Mesendoderm (in vitro differentiated cells): Measurements from ENCODE around the gene DAPK1.

ENCODE experiments used
- DNase-seq: peaks from one replicate; pipeline ENCODE4 v3.0.0; 2013
- H2AK5ac ChIP-seq: 2 replicates; pipeline ENCODE4 v1.6.1; 2013; ENCODE audit warnings: low read length, inconsistent platforms
- H2BK120ac ChIP-seq: 2 replicates; pipeline ENCODE4 v1.6.1; 2013; ENCODE audit warnings: low read depth, mild to moderate bottlenecking, low read length, moderate library complexity, mixed read lengths
- H2BK15ac ChIP-seq: replicated peaks from 2 replicates; pipeline ENCODE4 v1.6.1; 2013; ENCODE audit warnings: low read depth, mild to moderate bottlenecking, moderate library complexity
- H2BK5ac ChIP-seq: 2 replicates; pipeline ENCODE4 v1.6.1; 2013; ENCODE audit warnings: low read length, inconsistent platforms
- H3K18ac ChIP-seq: 2 replicates; pipeline ENCODE4 v1.6.1; 2013; ENCODE audit warnings: mild to moderate bottlenecking, low read length, mixed read lengths
- H3K23ac ChIP-seq: one replicate; pipeline ENCODE4 v1.6.1; 2013; ENCODE audit warnings: low read length
- H3K27ac ChIP-seq: 2 replicates; pipeline ENCODE4 v1.5.1; 2013; ENCODE audit warnings: low read depth, mild to moderate bottlenecking, inconsistent platforms, low read length, moderate library complexity
- H3K27me3 ChIP-seq: 2 replicates; pipeline ENCODE4 v1.6.1; 2013; ENCODE audit warnings: low read length, control low read depth, mild to moderate bottlenecking, inconsistent platforms; ENCODE audit not compliant: insufficient read depth, poor library complexity
- H3K36me3 ChIP-seq: 2 replicates; pipeline ENCODE4 v1.6.1; 2013; ENCODE audit warnings: low read length, inconsistent platforms; ENCODE audit not compliant: control insufficient read depth, insufficient read depth
- H3K4ac ChIP-seq: one replicate; pipeline ENCODE4 v1.6.1; 2013; ENCODE audit warnings: low read depth, mild to moderate bottlenecking, low read length, moderate library complexity
- H3K4me1 ChIP-seq: 2 replicates; pipeline ENCODE4 v1.6.1; 2013; ENCODE audit warnings: low read depth, low read length, inconsistent platforms; ENCODE audit not compliant: control insufficient read depth
- H3K4me2 ChIP-seq: 2 replicates; pipeline ENCODE4 v1.6.1; 2013; ENCODE audit warnings: low read length
- H3K4me3 ChIP-seq: 2 replicates; pipeline ENCODE4 v1.5.1; 2013; ENCODE audit warnings: mild to moderate bottlenecking, low read length
- H3K56ac ChIP-seq: one replicate; pipeline ENCODE4 v1.6.1; 2013; ENCODE audit warnings: low read length
- H3K79me1 ChIP-seq: 2 replicates; pipeline ENCODE4 v1.6.1; 2013; ENCODE audit warnings: low read length, inconsistent platforms
- H3K79me2 ChIP-seq: 2 replicates; pipeline ENCODE4 v1.6.1; 2013; ENCODE audit warnings: mild to moderate bottlenecking, low read length; ENCODE audit not compliant: control insufficient read depth, insufficient read depth
- H3K9ac ChIP-seq: 2 replicates; pipeline ENCODE4 v1.6.1; 2013; ENCODE audit warnings: low read length, inconsistent platforms
- H4K5ac ChIP-seq: one replicate; pipeline ENCODE4 v1.6.1; 2013; ENCODE audit warnings: low read length
- H4K8ac ChIP-seq: one replicate; pipeline ENCODE4 v1.6.1; 2013; ENCODE audit warnings: low read depth, mild to moderate bottlenecking, control low read depth, low read length, moderate library complexity
- WGBS: extraction: QIAGEN DNeasy Blood & Tissue Kit; methylation state at CpG from one replicate; pipeline ENCODE4 v1.1.7; 2013; ENCODE audit warnings: low lambda C conversion rate, missing lambda C conversion rate; ENCODE audit not compliant: insufficient coverage; ENCODE audit errors: extremely low coverage; 5-methylcytosine and 5-hydroxymethylcytosine counted together

Gene DAPK1

GRCh38 chr9:87643778-87644570, 146.3 kb downstream of the DAPK1 start:
- H3K18ac ChIP-seq: no peak overlapping the region
- peak overlapping the region; percentile 27 for H3K27ac ChIP-seq
- H3K56ac ChIP-seq: peak overlapping the region; percentile 17
- H2AK5ac ChIP-seq: no peak overlapping the region
- no CpG with 5 or more reads among the region's 9 CpGs for WGBS
- H3K4ac ChIP-seq: no peak overlapping the region
- H4K8ac ChIP-seq: no peak overlapping the region
- H3K79me2 ChIP-seq: no peaks in the 10 kb centered on the region
- peaks cover 7% of the 10 kb centered on the region for H3K36me3 ChIP-seq
- no peak overlapping the region for H2BK120ac ChIP-seq
- no peak overlapping the region for H3K9ac ChIP-seq
- no peak overlapping the region for H4K5ac ChIP-seq
- no peak overlapping the region for H2BK5ac ChIP-seq
- H3K23ac ChIP-seq: no peak overlapping the region
- H3K4me2 ChIP-seq: no peak overlapping the region
- H3K4me1 ChIP-seq: no peaks in the 10 kb centered on the region
- no peak overlapping the region for H2BK15ac ChIP-seq
- no peaks in the 10 kb centered on the region for H3K27me3 ChIP-seq
- no peak overlapping the region for H3K4me3 ChIP-seq
- no peaks in the 10 kb centered on the region for H3K79me1 ChIP-seq
- DNase-seq: peak; percentile 38

DNA sequence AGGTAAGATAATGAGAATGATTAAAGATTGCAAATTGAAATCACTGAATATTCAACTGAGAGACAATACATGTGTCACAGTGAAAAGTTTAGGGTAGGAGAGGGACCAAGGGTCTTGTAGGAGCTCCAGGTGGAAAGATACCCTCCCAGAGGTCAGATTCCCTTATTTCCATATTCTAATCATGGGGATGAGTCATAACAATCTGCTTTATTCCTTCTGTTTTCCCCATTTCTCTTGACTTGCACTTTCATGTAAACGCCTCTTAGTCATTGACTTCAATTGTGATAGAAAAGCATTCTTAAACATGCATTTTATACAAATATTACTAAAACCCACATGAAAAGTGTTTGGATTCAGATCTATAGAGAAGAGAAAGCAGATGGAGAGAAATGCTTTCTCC, 147.0 kb downstream of the DAPK1 start:
- no CpG with 5 or more reads among the region's 1 CpG for whole genome bisulfite sequencing
- Histone ChIP-seq H2BK120ac (no peak overlapping the region), H3K4ac (no peak overlapping the region), H4K8ac (no peak overlapping the region), H2BK15ac (no peak overlapping the region), H3K79me1 (no peaks in the 10 kb centered on the region), H2BK5ac (no peak overlapping the region), H3K36me3 (peaks cover 10% of the 10 kb centered on the region), H2AK5ac (no peak overlapping the region), H3K27me3 (no peaks in the 10 kb centered on the region), H3K79me2 (no peaks in the 10 kb centered on the region), H3K18ac (no peak overlapping the region), H3K9ac (no peak overlapping the region), H3K23ac (no peak overlapping the region), H3K4me2 (no peak overlapping the region), H3K27ac (no peak overlapping the region), H4K5ac (no peak overlapping the region), H3K56ac (no peak overlapping the region), H3K4me3 (no peak overlapping the region), H3K4me1 (no peaks in the 10 kb centered on the region)
- peak; percentile 30 for DNase-seq

DNA sequence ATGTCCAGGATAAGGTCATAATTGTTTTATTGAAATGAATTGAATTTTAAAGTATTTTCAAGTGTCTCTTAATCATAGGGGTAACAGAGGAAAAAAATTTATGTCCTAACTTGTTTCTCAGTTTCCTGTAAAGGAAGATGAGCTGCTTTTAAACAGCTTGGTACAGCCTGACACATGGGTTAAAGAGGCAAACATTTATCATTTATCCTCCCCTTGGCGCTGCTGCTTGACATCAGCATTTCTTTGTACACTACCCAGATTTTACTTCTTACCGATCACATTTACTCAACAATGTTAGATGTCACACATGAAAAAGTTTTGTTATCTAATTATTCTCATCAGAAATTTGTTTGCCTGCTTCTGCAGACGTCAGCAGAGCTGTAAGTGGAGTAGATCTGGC, 148.9 kb downstream of the DAPK1 start:
- H4K5ac ChIP-seq: no peak overlapping the region
- no peaks in the 10 kb centered on the region for H3K79me2 ChIP-seq
- H4K8ac ChIP-seq: no peak overlapping the region
- H3K9ac ChIP-seq: no peak overlapping the region
- H3K56ac ChIP-seq: no peak overlapping the region
- H3K4me3 ChIP-seq: no peak overlapping the region
- no peak overlapping the region for H2AK5ac ChIP-seq
- DNase-seq: no peak
- H3K27me3 ChIP-seq: no peaks in the 10 kb centered on the region
- no CpG with 5 or more reads among the region's 3 CpGs for WGBS
- no peak overlapping the region for H3K23ac ChIP-seq
- H2BK15ac ChIP-seq: no peak overlapping the region
- no peaks in the 10 kb centered on the region for H3K4me1 ChIP-seq
- H2BK120ac ChIP-seq: no peak overlapping the region
- H3K18ac ChIP-seq: no peak overlapping the region
- H3K4me2 ChIP-seq: no peak overlapping the region
- peaks cover 13% of the 10 kb centered on the region for H3K36me3 ChIP-seq
- H3K4ac ChIP-seq: no peak overlapping the region
- no peak overlapping the region for H2BK5ac ChIP-seq
- no peak overlapping the region for H3K27ac ChIP-seq
- no peaks in the 10 kb centered on the region for H3K79me1 ChIP-seq

DNA sequence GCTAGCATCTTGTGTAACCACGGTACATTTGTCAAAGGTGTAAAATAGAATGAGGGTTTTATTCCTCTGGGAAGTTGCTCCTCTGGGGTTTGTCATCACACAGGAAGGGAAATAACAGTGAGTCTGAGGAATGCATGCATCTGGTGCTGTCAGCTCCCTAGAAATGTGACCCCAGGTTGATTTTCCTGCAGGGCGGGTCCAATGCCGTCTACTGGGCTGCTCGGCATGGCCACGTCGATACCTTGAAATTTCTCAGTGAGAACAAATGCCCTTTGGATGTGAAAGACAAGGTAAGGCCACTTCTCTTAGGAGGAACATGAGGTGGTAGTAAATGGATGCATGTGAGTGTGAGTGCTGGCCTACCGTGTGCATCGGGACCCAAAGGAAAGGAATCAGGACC, 149.4 kb downstream of the DAPK1 start:
- Histone ChIP-seq H3K4me2 (no peak overlapping the region), H3K79me2 (no peaks in the 10 kb centered on the region), H3K27me3 (no peaks in the 10 kb centered on the region), H4K5ac (no peak overlapping the region), H3K36me3 (peaks cover 13% of the 10 kb centered on the region), H3K23ac (no peak overlapping the region), H2BK15ac (no peak overlapping the region), H3K4me3 (no peak overlapping the region), H3K79me1 (no peaks in the 10 kb centered on the region), H4K8ac (no peak overlapping the region), H3K27ac (no peak overlapping the region), H3K4me1 (no peaks in the 10 kb centered on the region), H3K56ac (no peak overlapping the region), H2BK5ac (no peak overlapping the region), H2BK120ac (no peak overlapping the region), H3K4ac (no peak overlapping the region), H3K18ac (no peak overlapping the region), H2AK5ac (no peak overlapping the region), H3K9ac (no peak overlapping the region)
- WGBS: no CpG with 5 or more reads among the region's 8 CpGs
- DNase-seq: no peak

GRCh38 chr9:87648606-87649005, 150.9 kb downstream of the DAPK1 start:
- H3K36me3 ChIP-seq: peaks cover 13% of the 10 kb centered on the region
- no peak overlapping the region for H4K5ac ChIP-seq
- H3K27me3 ChIP-seq: no peaks in the 10 kb centered on the region
- H2BK5ac ChIP-seq: no peak overlapping the region
- no CpG with 5 or more reads among the region's 7 CpGs for WGBS
- H3K56ac ChIP-seq: no peak overlapping the region
- no peaks in the 10 kb centered on the region for H3K79me2 ChIP-seq
- no peak overlapping the region for H3K9ac ChIP-seq
- no peaks in the 10 kb centered on the region for H3K4me1 ChIP-seq
- H3K4me3 ChIP-seq: no peak overlapping the region
- no peak overlapping the region for H2BK120ac ChIP-seq
- no peaks in the 10 kb centered on the region for H3K79me1 ChIP-seq
- no peak for DNase-seq
- no peak overlapping the region for H3K4ac ChIP-seq
- no peak overlapping the region for H2BK15ac ChIP-seq
- no peak overlapping the region for H3K27ac ChIP-seq
- no peak overlapping the region for H3K18ac ChIP-seq
- no peak overlapping the region for H4K8ac ChIP-seq
- no peak overlapping the region for H2AK5ac ChIP-seq
- no peak overlapping the region for H3K23ac ChIP-seq
- no peak overlapping the region for H3K4me2 ChIP-seq
